IPS DF 19.7 (cell line): Measurements from ENCODE around the gene RPL9.
"Not testable (repeated sequence)": the region's sequence is repeated elsewhere in the genome, so short reads cannot be mapped to it uniquely, and the experiment has no call there.

Source experiments
- DNase-seq: peaks from one replicate; pipeline ENCODE4 v3.0.0-alpha.2; 2013; ENCODE audit warnings: low read depth, low spot score

The RPL9 gene

GRCh38 chr4:39426728-39427127, 32.0 kb downstream of the RPL9 start:
- no peak for DNase-seq

GRCh38 chr4:39425297-39425696, 33.4 kb downstream of the RPL9 start:
- DNase-seq = not testable (repeated sequence)

- no peak for DNase-seq
These were observed 36.5 kb downstream of the RPL9 start for GRCh38 chr4:39422247-39422646.

- DNase-seq = no peak
These were observed 42.9 kb downstream of the RPL9 start for GRCh38 chr4:39415678-39416283.

GRCh38 chr4:39411561-39411960, 47.2 kb downstream of the RPL9 start:
- not testable (repeated sequence) for DNase-seq

- no peak for DNase-seq
These were observed 48.3 kb downstream of the RPL9 start for GRCh38 chr4:39410415-39410814.

GRCh38 chr4:39407584-39407885, 51.2 kb downstream of the RPL9 start:
- no peak for DNase-seq

GRCh38 chr4:39406763-39407583, 51.7 kb downstream of the RPL9 start, which contains the start of gene KLB:
Gene KLB (plus strand): TSS chr4:39406930. CDS start chr4:39406950, 20 bp downstream.
- no peak for DNase-seq
